Measurements from ENCODE around the gene SUPT6H. TPM values are rescaled to one million over a fixed set of nuclear protein-coding genes. Genes with fewer than 3 reads are reported as not detected.

The SUPT6H gene
- total and polyA plus RNA-seq, 9 of the 15 experiments (the other 6 are each of a cell fraction or from before 2014, with no cell fraction given), result 1.7 to 77.7 (median 49.2) TPM

DNA sequence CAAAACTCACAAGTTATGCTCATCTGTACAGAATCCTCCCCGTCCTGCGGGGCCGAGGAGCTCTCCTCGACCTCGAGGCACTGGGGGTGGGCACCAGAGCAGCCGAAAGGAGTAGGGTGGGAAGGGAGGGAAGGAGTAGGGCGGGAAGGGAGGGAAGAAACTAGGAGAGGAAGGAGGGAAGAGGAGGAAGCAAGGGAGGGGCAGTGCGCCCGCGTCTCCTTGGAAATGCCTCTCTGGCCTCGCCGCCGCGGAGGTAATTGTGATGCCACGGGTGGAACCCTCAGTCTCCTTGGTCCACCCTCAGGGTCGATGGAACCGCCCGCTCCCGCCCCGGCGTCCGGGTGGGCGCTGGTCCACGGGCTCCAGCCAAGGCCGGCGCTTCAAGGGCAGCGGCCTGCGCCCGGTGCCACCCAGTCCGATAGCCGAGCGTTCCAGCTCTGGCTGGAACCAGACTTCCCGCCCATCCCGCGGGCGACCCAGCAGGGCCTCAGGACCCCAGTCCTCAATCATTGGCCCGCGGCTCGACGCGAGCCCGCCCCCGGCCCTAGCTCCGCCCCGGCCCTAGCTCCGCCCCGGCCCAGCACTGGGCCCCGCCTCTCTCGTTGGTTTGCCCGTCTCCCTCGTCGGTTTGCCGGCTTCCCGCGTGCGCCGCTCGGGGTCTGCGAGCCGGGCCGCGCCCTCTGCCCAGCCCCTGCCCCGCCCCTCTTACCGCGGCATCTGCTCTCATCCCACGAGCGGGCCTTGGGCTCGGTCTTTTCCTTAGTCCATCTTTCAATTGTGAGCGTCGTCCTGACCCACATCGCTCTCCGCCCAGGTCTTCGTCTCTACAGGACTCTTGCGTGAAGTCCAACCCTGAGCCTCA lies 49.1 kb downstream of the SUPT6H start (continued):
- TF ChIP-seq, protein P1, sequence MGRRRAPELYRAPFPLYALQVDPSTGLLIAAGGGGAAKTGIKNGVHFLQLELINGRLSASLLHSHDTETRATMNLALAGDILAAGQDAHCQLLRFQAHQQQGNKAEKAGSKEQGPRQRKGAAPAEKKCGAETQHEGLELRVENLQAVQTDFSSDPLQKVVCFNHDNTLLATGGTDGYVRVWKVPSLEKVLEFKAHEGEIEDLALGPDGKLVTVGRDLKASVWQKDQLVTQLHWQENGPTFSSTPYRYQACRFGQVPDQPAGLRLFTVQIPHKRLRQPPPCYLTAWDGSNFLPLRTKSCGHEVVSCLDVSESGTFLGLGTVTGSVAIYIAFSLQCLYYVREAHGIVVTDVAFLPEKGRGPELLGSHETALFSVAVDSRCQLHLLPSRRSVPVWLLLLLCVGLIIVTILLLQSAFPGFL (CRISPR knock-in tag; IDR thresholded peaks at IDR 0.05), result no peak
- TF ChIP-seq, protein P2, sequence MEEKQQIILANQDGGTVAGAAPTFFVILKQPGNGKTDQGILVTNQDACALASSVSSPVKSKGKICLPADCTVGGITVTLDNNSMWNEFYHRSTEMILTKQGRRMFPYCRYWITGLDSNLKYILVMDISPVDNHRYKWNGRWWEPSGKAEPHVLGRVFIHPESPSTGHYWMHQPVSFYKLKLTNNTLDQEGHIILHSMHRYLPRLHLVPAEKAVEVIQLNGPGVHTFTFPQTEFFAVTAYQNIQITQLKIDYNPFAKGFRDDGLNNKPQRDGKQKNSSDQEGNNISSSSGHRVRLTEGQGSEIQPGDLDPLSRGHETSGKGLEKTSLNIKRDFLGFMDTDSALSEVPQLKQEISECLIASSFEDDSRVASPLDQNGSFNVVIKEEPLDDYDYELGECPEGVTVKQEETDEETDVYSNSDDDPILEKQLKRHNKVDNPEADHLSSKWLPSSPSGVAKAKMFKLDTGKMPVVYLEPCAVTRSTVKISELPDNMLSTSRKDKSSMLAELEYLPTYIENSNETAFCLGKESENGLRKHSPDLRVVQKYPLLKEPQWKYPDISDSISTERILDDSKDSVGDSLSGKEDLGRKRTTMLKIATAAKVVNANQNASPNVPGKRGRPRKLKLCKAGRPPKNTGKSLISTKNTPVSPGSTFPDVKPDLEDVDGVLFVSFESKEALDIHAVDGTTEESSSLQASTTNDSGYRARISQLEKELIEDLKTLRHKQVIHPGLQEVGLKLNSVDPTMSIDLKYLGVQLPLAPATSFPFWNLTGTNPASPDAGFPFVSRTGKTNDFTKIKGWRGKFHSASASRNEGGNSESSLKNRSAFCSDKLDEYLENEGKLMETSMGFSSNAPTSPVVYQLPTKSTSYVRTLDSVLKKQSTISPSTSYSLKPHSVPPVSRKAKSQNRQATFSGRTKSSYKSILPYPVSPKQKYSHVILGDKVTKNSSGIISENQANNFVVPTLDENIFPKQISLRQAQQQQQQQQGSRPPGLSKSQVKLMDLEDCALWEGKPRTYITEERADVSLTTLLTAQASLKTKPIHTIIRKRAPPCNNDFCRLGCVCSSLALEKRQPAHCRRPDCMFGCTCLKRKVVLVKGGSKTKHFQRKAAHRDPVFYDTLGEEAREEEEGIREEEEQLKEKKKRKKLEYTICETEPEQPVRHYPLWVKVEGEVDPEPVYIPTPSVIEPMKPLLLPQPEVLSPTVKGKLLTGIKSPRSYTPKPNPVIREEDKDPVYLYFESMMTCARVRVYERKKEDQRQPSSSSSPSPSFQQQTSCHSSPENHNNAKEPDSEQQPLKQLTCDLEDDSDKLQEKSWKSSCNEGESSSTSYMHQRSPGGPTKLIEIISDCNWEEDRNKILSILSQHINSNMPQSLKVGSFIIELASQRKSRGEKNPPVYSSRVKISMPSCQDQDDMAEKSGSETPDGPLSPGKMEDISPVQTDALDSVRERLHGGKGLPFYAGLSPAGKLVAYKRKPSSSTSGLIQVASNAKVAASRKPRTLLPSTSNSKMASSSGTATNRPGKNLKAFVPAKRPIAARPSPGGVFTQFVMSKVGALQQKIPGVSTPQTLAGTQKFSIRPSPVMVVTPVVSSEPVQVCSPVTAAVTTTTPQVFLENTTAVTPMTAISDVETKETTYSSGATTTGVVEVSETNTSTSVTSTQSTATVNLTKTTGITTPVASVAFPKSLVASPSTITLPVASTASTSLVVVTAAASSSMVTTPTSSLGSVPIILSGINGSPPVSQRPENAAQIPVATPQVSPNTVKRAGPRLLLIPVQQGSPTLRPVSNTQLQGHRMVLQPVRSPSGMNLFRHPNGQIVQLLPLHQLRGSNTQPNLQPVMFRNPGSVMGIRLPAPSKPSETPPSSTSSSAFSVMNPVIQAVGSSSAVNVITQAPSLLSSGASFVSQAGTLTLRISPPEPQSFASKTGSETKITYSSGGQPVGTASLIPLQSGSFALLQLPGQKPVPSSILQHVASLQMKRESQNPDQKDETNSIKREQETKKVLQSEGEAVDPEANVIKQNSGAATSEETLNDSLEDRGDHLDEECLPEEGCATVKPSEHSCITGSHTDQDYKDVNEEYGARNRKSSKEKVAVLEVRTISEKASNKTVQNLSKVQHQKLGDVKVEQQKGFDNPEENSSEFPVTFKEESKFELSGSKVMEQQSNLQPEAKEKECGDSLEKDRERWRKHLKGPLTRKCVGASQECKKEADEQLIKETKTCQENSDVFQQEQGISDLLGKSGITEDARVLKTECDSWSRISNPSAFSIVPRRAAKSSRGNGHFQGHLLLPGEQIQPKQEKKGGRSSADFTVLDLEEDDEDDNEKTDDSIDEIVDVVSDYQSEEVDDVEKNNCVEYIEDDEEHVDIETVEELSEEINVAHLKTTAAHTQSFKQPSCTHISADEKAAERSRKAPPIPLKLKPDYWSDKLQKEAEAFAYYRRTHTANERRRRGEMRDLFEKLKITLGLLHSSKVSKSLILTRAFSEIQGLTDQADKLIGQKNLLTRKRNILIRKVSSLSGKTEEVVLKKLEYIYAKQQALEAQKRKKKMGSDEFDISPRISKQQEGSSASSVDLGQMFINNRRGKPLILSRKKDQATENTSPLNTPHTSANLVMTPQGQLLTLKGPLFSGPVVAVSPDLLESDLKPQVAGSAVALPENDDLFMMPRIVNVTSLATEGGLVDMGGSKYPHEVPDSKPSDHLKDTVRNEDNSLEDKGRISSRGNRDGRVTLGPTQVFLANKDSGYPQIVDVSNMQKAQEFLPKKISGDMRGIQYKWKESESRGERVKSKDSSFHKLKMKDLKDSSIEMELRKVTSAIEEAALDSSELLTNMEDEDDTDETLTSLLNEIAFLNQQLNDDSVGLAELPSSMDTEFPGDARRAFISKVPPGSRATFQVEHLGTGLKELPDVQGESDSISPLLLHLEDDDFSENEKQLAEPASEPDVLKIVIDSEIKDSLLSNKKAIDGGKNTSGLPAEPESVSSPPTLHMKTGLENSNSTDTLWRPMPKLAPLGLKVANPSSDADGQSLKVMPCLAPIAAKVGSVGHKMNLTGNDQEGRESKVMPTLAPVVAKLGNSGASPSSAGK (IDR thresholded peaks at IDR 0.05), result peak; percentile 99
- no peak for TF ChIP-seq PHF20 (IDR thresholded peaks at IDR 0.05; ENCODE audit: partially characterized antibody)
- no peak for TF ChIP-seq ETV6 (IDR thresholded peaks at IDR 0.05; ENCODE audit: borderline replicate concordance in 1 of 2, low read depth in 2 of 2, low read length in 1 of 2)
- TF ChIP-seq ETV6 (CRISPR knock-in tag; IDR thresholded peaks at IDR 0.05; ENCODE audit: borderline replicate concordance), result 0 out of 2 replicates have a peak, but pooled peaks have one; percentile 21
- no peak; the same call in 1 of the 2 replicates for TF ChIP-seq NR1H2 (CRISPR knock-in tag; IDR thresholded peaks at IDR 0.05)
- TF ChIP-seq GTF2E2 (tag; IDR thresholded peaks at IDR 0.05), result 0 out of 2 replicates have a peak, but pooled peaks have one; percentile 38
- TF ChIP-seq, protein P3, sequence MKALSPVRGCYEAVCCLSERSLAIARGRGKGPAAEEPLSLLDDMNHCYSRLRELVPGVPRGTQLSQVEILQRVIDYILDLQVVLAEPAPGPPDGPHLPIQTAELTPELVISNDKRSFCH (CRISPR knock-in tag; IDR thresholded peaks at IDR 0.05), result no peak
- TF ChIP-seq, protein P3 (tag; IDR thresholded peaks at IDR 0.05), result no peak
- no peak; the same call in none of the 2 replicates for TF ChIP-seq KLF1 (tag; IDR thresholded peaks at IDR 0.05)
- 0 out of 2 replicates have a peak, but pooled peaks have one; percentile 46 for TF ChIP-seq BRD4 (IDR thresholded peaks at IDR 0.05)
- no peak for TF ChIP-seq NFE2 (IDR thresholded peaks at IDR 0.05; ENCODE audit: low read depth)

All from K562 (cell line).